HEK293 (cell line): ENCODE data around the gene H2BK1.

Experiments
- CTCF ChIA-PET: fragments of 350-600 bp; formaldehyde crosslinking; extraction: SDS; loops from one replicate; lab custom pipeline; 2021; ENCODE audit warnings: antibody characterized with exemption; lab: Yijun Ruan, JAX
- POLR2A ChIA-PET: fragments of 300-600 bp; formaldehyde crosslinking; extraction: SDS; loops from one replicate; lab custom pipeline; 2020; ENCODE audit warnings: antibody characterized with exemption, inconsistent platforms; lab: Yijun Ruan, JAX
- H3K27ac ChIP-seq: fragments of 200-500 bp; sonication (Bioruptor generic); 2 replicates; pipeline ENCODE4 v1.5.1; 2014; ENCODE audit warnings: low read depth, low read length, control low read depth, inconsistent platforms; ENCODE audit errors: extremely low read depth
- H3K36me3 ChIP-seq, 2 experiments: fragments of 200-500 bp in 1 of 2; sonication (Bioruptor generic) in 1 of 2; 1 replicate in 1 of 2; 2 replicates in 1 of 2; pipeline ENCODE4 v1.5.1; 2014 to 2017; ENCODE audit warnings: inconsistent platforms in 2 of 2, low read length in 2 of 2; ENCODE audit not compliant: control insufficient read depth in 2 of 2, insufficient read depth in 1 of 2
- H3K4me1 ChIP-seq: fragments of 200-500 bp; sonication (Bioruptor generic); 2 replicates; pipeline ENCODE4 v1.5.1; 2014; ENCODE audit warnings: mild to moderate bottlenecking, low read length, inconsistent platforms; ENCODE audit not compliant: control insufficient read depth, insufficient read depth
- H3K4me3 ChIP-seq: 2 replicates; pipeline ENCODE4 v1.5.1; 2011; ENCODE audit warnings: low read depth, mild to moderate bottlenecking, control low read depth, low read length, moderate library complexity
- H3K9me3 ChIP-seq: fragments of 200-500 bp; sonication (Bioruptor generic); 2 replicates; pipeline ENCODE4 v1.5.1; 2014; ENCODE audit warnings: low read depth, low read length, inconsistent platforms; ENCODE audit not compliant: control insufficient read depth, insufficient read depth
- EGR2 ChIP-seq: fragments of 450-650 bp; formaldehyde crosslinking; IDR thresholded peaks from 2 replicates; pipeline ENCODE4 v1.5.1; 2016; ENCODE audit warnings: low read depth, missing biosample characterization, missing genetic modification characterization
- INSM2 ChIP-seq: fragments of 450-650 bp; formaldehyde crosslinking; IDR thresholded peaks from 2 replicates; pipeline ENCODE4 v1.5.1; 2016; ENCODE audit warnings: missing biosample characterization, missing genetic modification characterization
- KLF9 ChIP-seq: fragments of 450-650 bp; formaldehyde crosslinking; IDR thresholded peaks from 2 replicates; pipeline ENCODE4 v1.5.1; 2016; ENCODE audit warnings: missing biosample characterization, missing genetic modification characterization, low read depth
- MEIS1 ChIP-seq: sonication (generic); formaldehyde crosslinking; IDR thresholded peaks from 2 replicates; pipeline ENCODE4 v1.8.1; 2022; ENCODE audit warnings: missing genetic modification reagents, mild to moderate bottlenecking, borderline replicate concordance
- PATZ1 ChIP-seq: fragments of 450-650 bp; formaldehyde crosslinking; IDR thresholded peaks from 2 replicates; pipeline ENCODE4 v1.5.1; 2016; ENCODE audit warnings: missing biosample characterization, missing genetic modification characterization
- PRDM1 ChIP-seq: fragments of 450-650 bp; formaldehyde crosslinking; IDR thresholded peaks from 2 replicates; pipeline ENCODE4; 2016; ENCODE audit warnings: missing biosample characterization, missing genetic modification characterization
- REPIN1 ChIP-seq: fragments of 450-650 bp; formaldehyde crosslinking; IDR thresholded peaks from 2 replicates; pipeline ENCODE4 v1.5.1; 2017; ENCODE audit warnings: missing biosample characterization, missing genetic modification characterization, low read depth
- SP2 ChIP-seq: fragments of 450-650 bp; formaldehyde crosslinking; IDR thresholded peaks from 2 replicates; pipeline ENCODE4 v1.5.1; 2016; ENCODE audit warnings: missing biosample characterization, missing genetic modification characterization
- SP3 ChIP-seq: fragments of 450-650 bp; formaldehyde crosslinking; IDR thresholded peaks from 2 replicates; pipeline ENCODE4 v1.5.1; 2016; ENCODE audit warnings: missing biosample characterization, missing genetic modification characterization
- SP7 ChIP-seq: fragments of 450-650 bp; formaldehyde crosslinking; IDR thresholded peaks from 2 replicates; pipeline ENCODE4 v1.5.1; 2016; ENCODE audit warnings: missing biosample characterization, missing genetic modification characterization
- YY2 ChIP-seq: fragments of 450-650 bp; formaldehyde crosslinking; IDR thresholded peaks from 2 replicates; pipeline ENCODE4 v1.5.1; 2016; ENCODE audit warnings: missing biosample characterization, missing genetic modification characterization
- ZBTB48 ChIP-seq: fragments of 450-650 bp; formaldehyde crosslinking; IDR thresholded peaks from 2 replicates; pipeline ENCODE4 v1.5.1; 2016; ENCODE audit warnings: missing biosample characterization, missing genetic modification characterization
- ZBTB6 ChIP-seq: fragments of 450-650 bp; formaldehyde crosslinking; IDR thresholded peaks from 2 replicates; pipeline ENCODE4 v1.5.1; 2017; ENCODE audit warnings: missing biosample characterization, missing genetic modification characterization
- ZFP41 ChIP-seq: fragments of 450-650 bp; formaldehyde crosslinking; IDR thresholded peaks from 2 replicates; pipeline ENCODE4 v1.5.1; 2016; ENCODE audit warnings: missing biosample characterization, missing genetic modification characterization, borderline replicate concordance
- ZNF202 ChIP-seq: fragments of 450-650 bp; formaldehyde crosslinking; IDR thresholded peaks from 2 replicates; pipeline ENCODE4 v1.5.1; 2016; ENCODE audit warnings: missing biosample characterization, missing genetic modification characterization, borderline replicate concordance
- ZNF24 ChIP-seq: fragments of 450-650 bp; formaldehyde crosslinking; IDR thresholded peaks from 2 replicates; pipeline ENCODE4 v1.5.1; 2016; ENCODE audit warnings: missing biosample characterization, missing genetic modification characterization
- ZNF354C ChIP-seq: fragments of 450-650 bp; formaldehyde crosslinking; IDR thresholded peaks from 2 replicates; pipeline ENCODE4 v1.5.1; 2016; ENCODE audit warnings: missing biosample characterization, missing genetic modification characterization, low read depth, borderline replicate concordance
- ZNF426 ChIP-seq: fragments of 450-650 bp; formaldehyde crosslinking; IDR thresholded peaks from 2 replicates; pipeline ENCODE4 v1.5.1; 2017; ENCODE audit warnings: missing biosample characterization, missing genetic modification characterization, mild to moderate bottlenecking, inconsistent platforms, moderate library complexity
- ZNF473 ChIP-seq: fragments of 450-650 bp; formaldehyde crosslinking; IDR thresholded peaks from 2 replicates; pipeline ENCODE4 v1.5.1; 2017; ENCODE audit warnings: missing biosample characterization, missing genetic modification characterization
- ZNF513 ChIP-seq: fragments of 450-650 bp; IDR thresholded peaks from 2 replicates; pipeline ENCODE4 v1.5.1; 2018; ENCODE audit warnings: missing biosample characterization, missing genetic modification characterization
- ZNF561 ChIP-seq: fragments of 450-650 bp; IDR thresholded peaks from 2 replicates; pipeline ENCODE4 v1.5.1; 2018; ENCODE audit warnings: missing biosample characterization, missing genetic modification characterization, borderline replicate concordance
- ZNF76 ChIP-seq: fragments of 450-650 bp; formaldehyde crosslinking; IDR thresholded peaks from 2 replicates; pipeline ENCODE4; 2016; ENCODE audit warnings: low read depth, missing biosample characterization, missing genetic modification characterization, borderline replicate concordance
- ZNF837 ChIP-seq: fragments of 450-650 bp; formaldehyde crosslinking; IDR thresholded peaks from 2 replicates; pipeline ENCODE4 v1.5.1; 2016; ENCODE audit warnings: missing biosample characterization, missing genetic modification characterization
- ZSCAN23 ChIP-seq: fragments of 450-650 bp; formaldehyde crosslinking; IDR thresholded peaks from 2 replicates; pipeline ENCODE4 v1.5.1; 2016; ENCODE audit warnings: missing biosample characterization, missing genetic modification characterization
- TF ChIP-seq, protein P1 (sequence below): fragments of 450-650 bp; formaldehyde crosslinking; IDR thresholded peaks from 2 replicates; pipeline ENCODE4 v1.5.1; 2016; ENCODE audit warnings: missing biosample characterization, missing genetic modification characterization
- TF ChIP-seq, protein P2 (sequence below): fragments of 450-650 bp; formaldehyde crosslinking; IDR thresholded peaks from 2 replicates; pipeline ENCODE4 v1.5.1; 2016; ENCODE audit warnings: missing biosample characterization, missing genetic modification characterization, low read depth

H2BK1 gene

GRCh38 chr7:151249732-151250072, 39.4 kb upstream of the H2BK1 start:
- CTCF ChIA-PET, result no interaction called here

DNA sequence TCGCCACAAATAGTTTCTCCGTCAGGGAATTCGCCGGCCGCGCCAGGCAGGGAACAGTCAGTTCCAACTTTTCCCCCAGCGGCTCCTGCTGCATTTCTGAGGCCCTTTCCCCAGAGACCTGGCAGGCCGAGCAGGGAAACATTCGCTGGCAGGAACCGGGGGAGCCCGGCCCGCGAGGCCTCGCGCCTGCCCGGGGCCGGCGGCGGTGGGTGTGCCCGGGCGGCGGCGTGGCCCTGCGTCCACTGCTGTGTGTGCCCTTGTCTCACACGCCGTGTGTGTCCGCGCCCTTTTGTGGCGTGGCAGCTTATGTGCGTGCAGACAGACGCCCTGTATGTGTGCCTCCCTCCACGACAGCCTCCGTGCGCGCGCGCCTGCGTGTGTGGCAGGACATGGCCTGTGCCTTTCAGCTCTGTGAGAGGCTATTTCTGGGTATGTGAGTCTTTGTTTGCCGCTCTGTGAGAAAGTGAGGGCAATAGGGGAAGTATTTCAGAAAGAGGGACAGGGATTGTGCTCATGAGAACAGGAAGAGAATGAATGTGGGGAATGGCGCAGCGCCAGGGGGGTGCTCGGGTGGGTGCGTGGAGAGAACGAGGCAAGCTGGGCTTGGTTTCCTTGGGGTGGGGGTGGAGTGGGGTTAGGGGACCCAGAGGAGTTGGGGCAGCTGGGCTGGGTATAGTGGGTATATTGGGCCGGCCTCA, 38.9 kb upstream of the H2BK1 start:
- peak overlapping the region; percentile 50; the same call in 1 of the 2 replicates for H3K27ac ChIP-seq
- ChIA-PET POLR2A (interaction anchor here (0.7 kb wide), 1 partner anchor 55 kb away, joined by 4 read pairs; no protein-coding TSS in a partner anchor), CTCF (no interaction called here)
- H3K9me3 ChIP-seq, result no peaks in the 10 kb centered on the region
- peak overlapping the region; percentile 30 for H3K4me3 ChIP-seq
- H3K36me3 ChIP-seq, result no peaks in the 10 kb centered on the region
- peaks cover 3% of the 10 kb centered on the region; the same call in 1 of the 2 replicates for H3K4me1 ChIP-seq
- TF ChIP-seq PATZ1 (tag by site-specific recombination) (peak; percentile 54), ZFP41 (tag by site-specific recombination) (no peak), SP7 (tag by site-specific recombination) (no peak), REPIN1 (tag by site-specific recombination) (no peak), ZNF24 (tag by site-specific recombination) (no peak), ZBTB6 (tag by site-specific recombination) (no peak), ZNF513 (tag by site-specific recombination) (no peak), ZNF561 (tag by site-specific recombination) (0 out of 2 replicates have a peak, but pooled peaks have one; percentile 26)
- TF ChIP-seq, protein P1, sequence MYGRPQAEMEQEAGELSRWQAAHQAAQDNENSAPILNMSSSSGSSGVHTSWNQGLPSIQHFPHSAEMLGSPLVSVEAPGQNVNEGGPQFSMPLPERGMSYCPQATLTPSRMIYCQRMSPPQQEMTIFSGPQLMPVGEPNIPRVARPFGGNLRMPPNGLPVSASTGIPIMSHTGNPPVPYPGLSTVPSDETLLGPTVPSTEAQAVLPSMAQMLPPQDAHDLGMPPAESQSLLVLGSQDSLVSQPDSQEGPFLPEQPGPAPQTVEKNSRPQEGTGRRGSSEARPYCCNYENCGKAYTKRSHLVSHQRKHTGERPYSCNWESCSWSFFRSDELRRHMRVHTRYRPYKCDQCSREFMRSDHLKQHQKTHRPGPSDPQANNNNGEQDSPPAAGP (tag by site-specific recombination), result no peak

More at GRCh38 chr7:151249732-151250072, 39.4 kb upstream of the H2BK1 start:
- peaks cover 3% of the 10 kb centered on the region; the same call in 1 of the 2 replicates for H3K4me1 ChIP-seq
- H3K4me3 ChIP-seq, result no peak overlapping the region
- no peak overlapping the region for H3K27ac ChIP-seq
- POLR2A ChIA-PET, result interaction anchor here (0.6 to 0.7 kb wide), 2 partner anchors 56 to 1366 kb away, joined by 3 to 4 read pairs; no protein-coding TSS in a partner anchor
- TF ChIP-seq, protein P2, sequence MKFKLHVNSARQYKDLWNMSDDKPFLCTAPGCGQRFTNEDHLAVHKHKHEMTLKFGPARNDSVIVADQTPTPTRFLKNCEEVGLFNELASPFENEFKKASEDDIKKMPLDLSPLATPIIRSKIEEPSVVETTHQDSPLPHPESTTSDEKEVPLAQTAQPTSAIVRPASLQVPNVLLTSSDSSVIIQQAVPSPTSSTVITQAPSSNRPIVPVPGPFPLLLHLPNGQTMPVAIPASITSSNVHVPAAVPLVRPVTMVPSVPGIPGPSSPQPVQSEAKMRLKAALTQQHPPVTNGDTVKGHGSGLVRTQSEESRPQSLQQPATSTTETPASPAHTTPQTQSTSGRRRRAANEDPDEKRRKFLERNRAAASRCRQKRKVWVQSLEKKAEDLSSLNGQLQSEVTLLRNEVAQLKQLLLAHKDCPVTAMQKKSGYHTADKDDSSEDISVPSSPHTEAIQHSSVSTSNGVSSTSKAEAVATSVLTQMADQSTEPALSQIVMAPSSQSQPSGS (tag by site-specific recombination), result no peak
- peak; percentile 43; the same call in 1 of the 2 replicates for TF ChIP-seq SP3 (tag by site-specific recombination)
- TF ChIP-seq ZNF426 (tag by site-specific recombination), result no peak
- no peak for TF ChIP-seq ZNF354C (tag by site-specific recombination)
- no peak for TF ChIP-seq INSM2 (tag by site-specific recombination)
- no peak for TF ChIP-seq EGR2 (tag by site-specific recombination)
- no peak for TF ChIP-seq ZNF837 (tag by site-specific recombination)
- peak; percentile 16; the same call in 1 of the 2 replicates for TF ChIP-seq ZNF76 (tag by site-specific recombination)
- TF ChIP-seq YY2 (tag by site-specific recombination), result no peak
- TF ChIP-seq MEIS1 (CRISPR knock-in tag), result no peak
- no peak for TF ChIP-seq ZNF202 (tag by site-specific recombination)
- TF ChIP-seq ZNF473 (tag by site-specific recombination), result no peak
- 0 out of 2 replicates have a peak, but pooled peaks have one; percentile 1 for TF ChIP-seq PATZ1 (tag by site-specific recombination)
- peak; percentile 54 for TF ChIP-seq SP2
- peak; percentile 79 for TF ChIP-seq KLF9 (tag by site-specific recombination)
- TF ChIP-seq ZSCAN23 (tag by site-specific recombination), result no peak
- TF ChIP-seq PRDM1, result no peak
- TF ChIP-seq ZBTB48 (tag by site-specific recombination), result peak; percentile 55; the same call in 1 of the 2 replicates
- H3K36me3 ChIP-seq, result no peaks in the 10 kb centered on the region
- no peaks in the 10 kb centered on the region for H3K9me3 ChIP-seq
